ENCODE measurements around the gene NOD2. TPM values are rescaled to one million over a fixed set of nuclear protein-coding genes. Genes with fewer than 3 reads are reported as not detected.

The NOD2 gene
- total and polyA plus RNA-seq, 2 of the 13 experiments (the other 11 are each of a cell fraction or from before 2014, with no cell fraction given), result 0.27 to 0.81 TPM

DNA sequence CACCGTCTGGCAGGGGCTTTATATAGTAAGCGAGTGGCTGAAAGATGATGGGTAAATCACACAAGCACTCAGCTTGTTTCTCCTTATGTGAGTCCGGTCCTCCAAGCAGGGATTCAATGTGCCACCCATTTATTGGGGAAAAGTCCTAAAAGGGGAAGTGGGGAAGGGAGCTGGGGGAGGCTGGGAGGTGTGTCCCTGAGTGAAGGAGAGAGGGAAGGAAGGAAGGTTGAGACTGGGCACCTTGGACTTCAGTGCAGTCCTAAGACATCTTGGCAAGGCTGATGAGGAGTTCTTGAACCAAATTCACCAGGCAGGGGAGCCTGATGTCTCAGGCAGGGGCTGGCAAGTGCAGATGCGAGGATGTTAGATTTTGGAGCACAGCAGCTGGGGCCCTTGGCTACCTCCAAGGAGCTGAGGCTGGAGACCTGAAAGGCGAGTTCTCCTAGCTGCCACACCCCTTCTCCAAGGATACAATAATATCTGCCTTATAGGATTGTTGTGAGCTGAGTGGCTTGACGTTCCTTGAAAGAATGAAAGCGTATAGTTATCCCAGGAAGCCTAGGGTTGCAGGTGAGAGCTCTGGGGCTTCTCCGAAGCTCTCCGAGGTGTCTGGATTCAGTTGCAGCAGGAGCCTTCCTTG, 25.5 kb downstream of the NOD2 start:
- Histone ChIP-seq H3K4me3 (replicated peaks in 1 of 3; ENCODE audit: insufficient read depth in 1 of 3, low read depth in 2 of 3, low read length in 3 of 3) (peak overlapping the region in 2 of 3 experiments; percentile 59 to 71; a peak in 2 of 6 replicates), H2AFZ (ENCODE audit: low read length) (no peak overlapping the region), H3K9me3 (ENCODE audit: low read length) (no peaks in the 10 kb centered on the region), H3K4me2 (ENCODE audit: low read depth, low read length) (peak overlapping the region; percentile 90), H4K20me1 (ENCODE audit: insufficient read depth, low read length) (no peaks in the 10 kb centered on the region), H3K79me2 (ENCODE audit: insufficient read depth, low read length) (no peaks in the 10 kb centered on the region), H3K36me3 (replicated peaks in 1 of 2; ENCODE audit: control insufficient read depth in 1 of 2, insufficient read depth in 2 of 2, low read length in 2 of 2) (no peaks in the 10 kb centered on the region), H3K4me1 (ENCODE audit: insufficient read depth, low read length) (peaks cover 50% of the 10 kb centered on the region), H3K9ac (ENCODE audit: insufficient read depth, low read depth, low read length) (peak overlapping the region; percentile 37; the same call in 1 of the 2 replicates), H3K27ac (ENCODE audit: extremely low read length, insufficient read depth, low read length) (no peak overlapping the region), H3K27me3 (ENCODE audit: control insufficient read depth in 1 of 2, insufficient read depth in 2 of 2, low read length in 2 of 2) (peaks cover 1 to 7% of the 10 kb centered on the region in 2 experiments; a peak in 1 of 5 replicates)
- BruUV-seq (replicated peaks), result no TSS peak
- ChIA-PET CTCF (ENCODE audit: low intra/inter-chr PET ratio, low total read pairs) (interaction anchor here (2.2 kb wide), 1 partner anchor 88 kb away, joined by 16 read pairs; no protein-coding TSS in a partner anchor), POLR2A (interaction anchor here (0.6 to 2.2 kb wide), 4 partner anchors 22 to 349 kb away, joined by 3 to 14 read pairs (median 9); partner anchors contain the start of gene CYLD)
- no peak for DNase-seq (ENCODE audit: low spot score)
- TF ChIP-seq ATF1 (CRISPR knock-in tag; IDR thresholded peaks at IDR 0.05) (no peak), ZNF350 (CRISPR knock-in tag; IDR thresholded peaks at IDR 0.05; ENCODE audit: borderline replicate concordance, low read depth) (0 out of 2 replicates have a peak, but pooled peaks have one; percentile 1)
- ATAC-seq, result no peak
- in situ Hi-C loops (cut with HindIII; ENCODE audit: extremely low pct_ligation_motif_present, low pct_unique_long_range_greater_than_20kb), result no loop called here
- FAIRE-seq, result no peak
- 67% methylated on average over 9 of the region's 9 CpGs for WGBS (ENCODE audit: low lambda C conversion rate)
- intact Hi-C loops (cut with micrococcal nuclease; ENCODE audit: unreplicated experiment), result loop anchor here (1.0 to 2.0 kb wide), 2 partner anchors 22 to 87 kb away; no protein-coding TSS in a partner anchor

DNA sequence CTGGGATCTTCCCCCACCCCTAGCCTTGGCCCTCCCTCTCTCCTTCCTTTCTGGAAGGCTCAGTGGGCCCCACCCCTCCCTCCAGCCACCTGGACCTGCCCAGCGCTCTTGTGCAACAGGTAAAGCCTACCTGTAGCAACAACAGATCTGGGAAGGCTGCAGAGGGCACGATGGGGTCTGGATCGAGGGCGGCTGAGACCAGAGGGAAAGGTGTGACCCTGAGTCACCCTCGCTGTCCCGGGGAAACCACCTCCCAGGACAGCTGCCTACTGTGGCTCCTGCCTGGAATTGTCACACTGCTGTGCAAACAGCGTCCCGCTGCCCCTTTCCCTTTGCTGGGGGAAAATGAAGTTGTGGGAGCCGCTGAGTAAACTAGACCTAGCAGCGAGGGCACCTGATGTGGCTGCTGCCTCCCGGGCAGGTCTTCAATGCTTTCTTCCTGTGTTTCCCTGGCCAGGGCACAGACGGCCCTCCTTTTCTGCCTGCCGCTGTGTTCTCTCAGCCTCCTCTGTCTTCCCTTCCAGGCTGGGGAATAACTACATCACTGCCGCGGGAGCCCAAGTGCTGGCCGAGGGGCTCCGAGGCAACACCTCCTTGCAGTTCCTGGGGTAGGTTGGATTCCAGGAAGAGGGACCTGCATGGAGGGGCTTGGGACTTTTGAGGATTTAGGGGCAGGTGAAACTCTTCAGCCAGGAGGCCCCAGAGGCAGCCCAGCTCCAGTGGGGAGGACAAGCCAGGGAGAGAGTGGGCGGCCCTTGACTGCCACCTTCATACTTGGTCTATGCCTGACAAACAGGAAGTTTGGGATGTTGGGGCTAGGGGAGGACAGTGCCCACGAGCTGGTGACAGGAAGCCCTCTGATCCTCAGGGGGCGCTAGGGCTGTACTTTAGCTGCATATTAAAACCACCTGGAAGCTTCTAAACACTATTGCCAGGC, 26.3 kb downstream of the NOD2 start:
- peak; percentile 92 for ATAC-seq
- H2AFZ ChIP-seq (ENCODE audit: low read length), result peak overlapping the region; percentile 75
- CTCF ChIA-PET (ENCODE audit: low intra/inter-chr PET ratio, low total read pairs), result interaction anchor here (2.2 kb wide), 1 partner anchor 87 kb away, joined by 16 read pairs; no protein-coding TSS in a partner anchor
- TF ChIP-seq, protein P1, sequence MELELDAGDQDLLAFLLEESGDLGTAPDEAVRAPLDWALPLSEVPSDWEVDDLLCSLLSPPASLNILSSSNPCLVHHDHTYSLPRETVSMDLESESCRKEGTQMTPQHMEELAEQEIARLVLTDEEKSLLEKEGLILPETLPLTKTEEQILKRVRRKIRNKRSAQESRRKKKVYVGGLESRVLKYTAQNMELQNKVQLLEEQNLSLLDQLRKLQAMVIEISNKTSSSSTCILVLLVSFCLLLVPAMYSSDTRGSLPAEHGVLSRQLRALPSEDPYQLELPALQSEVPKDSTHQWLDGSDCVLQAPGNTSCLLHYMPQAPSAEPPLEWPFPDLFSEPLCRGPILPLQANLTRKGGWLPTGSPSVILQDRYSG (CRISPR knock-in tag; IDR thresholded peaks at IDR 0.05), result no peak
- TF ChIP-seq, protein P2, sequence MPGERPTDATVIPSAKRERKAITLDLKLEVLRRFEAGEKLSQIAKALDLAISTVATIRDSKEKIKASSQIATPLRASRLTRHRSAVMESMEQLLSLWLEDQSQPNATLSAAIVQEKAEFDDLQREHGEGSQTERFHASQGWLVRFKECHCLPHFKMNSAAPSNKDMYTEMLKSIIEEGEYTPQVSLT (CRISPR knock-in tag; IDR thresholded peaks at IDR 0.05; ENCODE audit: borderline replicate concordance, low read depth), result no peak
- TF ChIP-seq, protein P3, sequence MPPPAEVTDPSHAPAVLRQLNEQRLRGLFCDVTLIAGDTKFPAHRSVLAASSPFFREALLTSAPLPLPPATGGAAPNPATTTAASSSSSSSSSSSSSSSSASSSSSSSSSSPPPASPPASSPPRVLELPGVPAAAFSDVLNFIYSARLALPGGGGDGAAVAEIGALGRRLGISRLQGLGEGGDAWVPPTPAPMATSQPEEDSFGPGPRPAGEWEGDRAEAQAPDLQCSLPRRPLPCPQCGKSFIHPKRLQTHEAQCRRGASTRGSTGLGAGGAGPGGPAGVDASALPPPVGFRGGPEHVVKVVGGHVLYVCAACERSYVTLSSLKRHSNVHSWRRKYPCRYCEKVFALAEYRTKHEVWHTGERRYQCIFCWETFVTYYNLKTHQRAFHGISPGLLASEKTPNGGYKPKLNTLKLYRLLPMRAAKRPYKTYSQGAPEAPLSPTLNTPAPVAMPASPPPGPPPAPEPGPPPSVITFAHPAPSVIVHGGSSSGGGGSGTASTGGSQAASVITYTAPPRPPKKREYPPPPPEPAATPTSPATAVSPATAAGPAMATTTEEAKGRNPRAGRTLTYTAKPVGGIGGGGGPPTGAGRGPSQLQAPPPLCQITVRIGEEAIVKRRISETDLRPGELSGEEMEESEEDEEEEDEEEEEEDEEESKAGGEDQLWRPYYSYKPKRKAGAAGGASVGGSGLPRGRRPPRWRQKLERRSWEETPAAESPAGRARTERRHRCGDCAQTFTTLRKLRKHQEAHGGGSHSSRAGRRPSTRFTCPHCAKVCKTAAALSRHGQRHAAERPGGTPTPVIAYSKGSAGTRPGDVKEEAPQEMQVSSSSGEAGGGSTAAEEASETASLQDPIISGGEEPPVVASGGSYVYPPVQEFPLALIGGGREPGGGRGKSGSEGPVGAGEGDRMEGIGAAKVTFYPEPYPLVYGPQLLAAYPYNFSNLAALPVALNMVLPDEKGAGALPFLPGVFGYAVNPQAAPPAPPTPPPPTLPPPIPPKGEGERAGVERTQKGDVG (CRISPR knock-in tag; IDR thresholded peaks at IDR 0.05; ENCODE audit: borderline replicate concordance), result 0 out of 2 replicates have a peak, but pooled peaks have one; percentile 44
- no peak for TF ChIP-seq FOXM1 (CRISPR knock-in tag; IDR thresholded peaks at IDR 0.05)
- no peak for TF ChIP-seq FOXA1 (IDR thresholded peaks at IDR 0.05)
- peak; percentile 68 for TF ChIP-seq FOXA1 (CRISPR knock-in tag; IDR thresholded peaks at IDR 0.05)
- TF ChIP-seq ATF7-NPFF (CRISPR knock-in tag; IDR thresholded peaks at IDR 0.05; ENCODE audit: low read depth), result no peak

More for the DNA sequence above, 26.3 kb downstream of the NOD2 start:
- FAIRE-seq (peak; percentile 50), DNase-seq (ENCODE audit: low spot score) (peak; percentile 65)
- H3K9ac ChIP-seq (ENCODE audit: insufficient read depth, low read depth, low read length), result peak overlapping the region; percentile 37
- H3K79me2 ChIP-seq (ENCODE audit: insufficient read depth, low read length), result no peaks in the 10 kb centered on the region
- H3K4me1 ChIP-seq (ENCODE audit: insufficient read depth, low read length), result peaks cover 43% of the 10 kb centered on the region
- H3K27me3 ChIP-seq (ENCODE audit: control insufficient read depth in 1 of 2, insufficient read depth in 2 of 2, low read length in 2 of 2), result peaks cover 1 to 6% of the 10 kb centered on the region in 2 experiments; a peak in 1 of 5 replicates
- intact Hi-C loops (cut with micrococcal nuclease; ENCODE audit: unreplicated experiment) (loop anchor here (1.0 to 2.0 kb wide), 2 partner anchors 21 to 87 kb away; no protein-coding TSS in a partner anchor), in situ Hi-C loops (cut with HindIII; ENCODE audit: extremely low pct_ligation_motif_present, low pct_unique_long_range_greater_than_20kb) (no loop called here)
- H3K9me3 ChIP-seq (ENCODE audit: low read length), result no peaks in the 10 kb centered on the region
- H3K36me3 ChIP-seq (replicated peaks in 1 of 2; ENCODE audit: control insufficient read depth in 1 of 2, insufficient read depth in 2 of 2, low read length in 2 of 2), result no peaks in the 10 kb centered on the region
- no peaks in the 10 kb centered on the region for H4K20me1 ChIP-seq (ENCODE audit: insufficient read depth, low read length)
- peak overlapping the region; percentile 59 to 71 (median 66) for H3K4me3 ChIP-seq (replicated peaks in 1 of 3; ENCODE audit: insufficient read depth in 1 of 3, low read depth in 2 of 3, low read length in 3 of 3)
- WGBS (ENCODE audit: low lambda C conversion rate), result 1% methylated on average over 17 of the region's 20 CpGs
- POLR2A ChIA-PET, result interaction anchor here (0.7 to 2.2 kb wide), 8 partner anchors 19 to 87 kb away, joined by 3 to 14 read pairs (median 4); partner anchors contain the start of gene CYLD
- no TSS peak for BruUV-seq (replicated peaks)
- peak overlapping the region; percentile 9 for H3K27ac ChIP-seq (ENCODE audit: extremely low read length, insufficient read depth, low read length)
- peak overlapping the region; percentile 90 for H3K4me2 ChIP-seq (ENCODE audit: low read depth, low read length)

Measured in HepG2 (cell line).